Measurements from ENCODE around the gene ABCA12.

GRCh38 chr2:215002500-215002899 is 135.9 kb downstream of the ABCA12 start:
- peak; percentile 34 to 40 for TF ChIP-seq CTCF (IDR thresholded peaks at IDR 0.05; ENCODE audit: extremely low read depth in 1 of 2, insufficient read depth in 1 of 2, low read depth in 1 of 2, low read length in 2 of 2)
- TF ChIP-seq, protein P1, sequence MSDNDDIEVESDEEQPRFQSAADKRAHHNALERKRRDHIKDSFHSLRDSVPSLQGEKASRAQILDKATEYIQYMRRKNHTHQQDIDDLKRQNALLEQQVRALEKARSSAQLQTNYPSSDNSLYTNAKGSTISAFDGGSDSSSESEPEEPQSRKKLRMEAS (IDR thresholded peaks at IDR 0.05; ENCODE audit: insufficient read depth, insufficient read length), result no peak
- no peak for TF ChIP-seq POLR2AphosphoS5 (IDR thresholded peaks at IDR 0.05; ENCODE audit: insufficient read depth, low read depth, low read length)
- TF ChIP-seq MYC (IDR thresholded peaks at IDR 0.05; ENCODE audit: low read depth, low read length), result no peak
- no peak for TF ChIP-seq POLR2A (IDR thresholded peaks at IDR 0.05; ENCODE audit: low read depth, low read length)
- no peak for TF ChIP-seq EZH2 (IDR thresholded peaks at IDR 0.05; ENCODE audit: borderline replicate concordance, low read depth, low read length, severe bottlenecking)
- TF ChIP-seq JUN (IDR thresholded peaks at IDR 0.05; ENCODE audit: borderline replicate concordance, insufficient read depth, insufficient read length, low read depth), result no peak
- no peak for TF ChIP-seq FOS (IDR thresholded peaks at IDR 0.05; ENCODE audit: borderline replicate concordance, insufficient read depth, low read length)
- TF ChIP-seq GATA2 (IDR thresholded peaks at IDR 0.05; ENCODE audit: insufficient read depth, insufficient read length, low read depth, low read length), result no peak

Data from endothelial cell of umbilical vein (primary cell).